Muscle of arm (tissue), 12 donors: ENCODE measurements around the gene PCYT2. TPM values are rescaled to one million over a fixed set of nuclear protein-coding genes. Genes with fewer than 3 reads are reported as not detected.

Experiments
- DNase-seq: peaks from one replicate; pipeline ENCODE4 v3.0.0-alpha.2; 2013
- polyA plus RNA-seq, 12 donors: library from polyadenylated mRNA; unstranded; fragments of 120-200 nt; gene quantifications; one replicate each; pipeline ENCODE4 v1.2.1, GENCODE V29; 2013; ENCODE audit not compliant: insufficient read length in 12 of 12

PCYT2 gene
- polyA plus RNA-seq, 12 donors, result 8.1 to 17.0 (median 10.0) TPM; not detected in 1

- DNase-seq, result no peak
These were observed 8.4 kb downstream of the PCYT2 start for GRCh38 chr17:81902653-81903414.

GRCh38 chr17:81902023-81902652 is 9.1 kb downstream of the PCYT2 start, which contains the start of gene NPB:
Gene NPB (plus strand): TSS chr17:81902238. CDS start chr17:81902278, 40 bp downstream.
- no peak for DNase-seq

GRCh38 chr17:81901167-81902022 is 9.8 kb downstream of the PCYT2 start:
- no peak for DNase-seq

- DNase-seq, result no peak
These were observed 10.9 kb downstream of the PCYT2 start for GRCh38 chr17:81900181-81900820.

GRCh38 chr17:81899514-81900166 is 11.6 kb downstream of the PCYT2 start:
- DNase-seq, result no peak

GRCh38 chr17:81898885-81899284 is 12.3 kb downstream of the PCYT2 start:
- DNase-seq, result no peak

GRCh38 chr17:81898029-81898866 is 13.0 kb downstream of the PCYT2 start:
- no peak for DNase-seq

- no peak for DNase-seq
These were observed 15.8 kb downstream of the PCYT2 start for GRCh38 chr17:81895400-81895799.

GRCh38 chr17:81891303-81891552 is 20.0 kb downstream of the PCYT2 start:
- no peak for DNase-seq

GRCh38 chr17:81890447-81891302 is 20.5 kb downstream of the PCYT2 start:
- no peak for DNase-seq

- DNase-seq, result no peak
These were observed 21.6 kb downstream of the PCYT2 start for GRCh38 chr17:81889602-81890001.

- no peak for DNase-seq
These were observed 22.1 kb downstream of the PCYT2 start for GRCh38 chr17:81888988-81889595.

- DNase-seq, result no peak
These were observed 22.9 kb downstream of the PCYT2 start for GRCh38 chr17:81888105-81888987.

GRCh38 chr17:81885869-81886548 is 25.2 kb downstream of the PCYT2 start:
- no peak for DNase-seq

- DNase-seq, result no peak
These were observed 25.7 kb downstream of the PCYT2 start for GRCh38 chr17:81885454-81885853.

GRCh38 chr17:81884968-81885367 is 26.2 kb downstream of the PCYT2 start:
- no peak for DNase-seq

GRCh38 chr17:81884520-81884919 is 26.7 kb downstream of the PCYT2 start:
- no peak for DNase-seq

- DNase-seq, result no peak
These were observed 32.1 kb downstream of the PCYT2 start for GRCh38 chr17:81879121-81879520.
